GM18951 (cell line): ENCODE measurements around the gene PRKG1.

Experiments
- POLR2A ChIP-seq: IDR thresholded peaks from 4 replicates; pipeline ENCODE4 v1.6.1; 2011; ENCODE audit warnings: mild to moderate bottlenecking; ENCODE audit not compliant: insufficient read length, insufficient read depth; ENCODE audit errors: extremely low read depth
- in situ Hi-C: fragments of 300-500 bp; cut with MboI; formaldehyde crosslinking; loops from one replicate; pipeline ENCODE4 v1.12.0; 2022; ENCODE audit warnings: low sequenced_read_pairs, mixed read lengths, inconsistent platforms; ENCODE audit not compliant: unreplicated experiment

The PRKG1 gene

DNA sequence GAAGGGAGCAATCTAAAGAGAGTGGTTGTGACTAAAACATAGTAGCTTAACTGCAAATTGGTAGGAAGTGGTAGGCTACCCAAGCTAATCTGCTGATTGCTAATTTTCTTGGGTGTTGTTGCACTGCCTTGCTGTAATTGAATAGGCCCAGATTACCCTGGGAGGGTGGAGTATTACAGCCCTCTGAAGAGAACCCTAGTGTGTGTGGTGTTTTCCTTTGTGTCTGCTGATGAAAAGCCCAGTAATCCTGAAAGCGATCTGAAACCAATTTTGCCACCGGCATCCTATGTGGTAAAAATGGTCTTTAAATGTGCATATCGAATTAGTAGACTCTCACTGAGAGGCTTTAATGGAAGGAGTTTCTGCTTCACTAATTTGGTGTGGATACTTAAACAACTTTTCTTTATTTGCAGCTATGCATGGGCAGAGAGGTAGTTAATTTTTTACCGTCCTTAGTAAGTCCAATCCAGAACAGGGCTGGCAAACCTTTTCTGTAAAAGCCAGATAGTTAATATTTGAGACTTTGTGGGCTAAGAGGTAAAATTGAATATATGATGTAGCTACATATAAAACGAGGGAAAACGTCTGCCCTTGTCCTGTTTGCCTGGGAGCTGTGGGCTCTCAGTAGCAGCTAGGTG lies 532.7 kb downstream of the PRKG1 start:
- in situ Hi-C loops: no loop called here
- TF ChIP-seq POLR2A: no peak

DNA sequence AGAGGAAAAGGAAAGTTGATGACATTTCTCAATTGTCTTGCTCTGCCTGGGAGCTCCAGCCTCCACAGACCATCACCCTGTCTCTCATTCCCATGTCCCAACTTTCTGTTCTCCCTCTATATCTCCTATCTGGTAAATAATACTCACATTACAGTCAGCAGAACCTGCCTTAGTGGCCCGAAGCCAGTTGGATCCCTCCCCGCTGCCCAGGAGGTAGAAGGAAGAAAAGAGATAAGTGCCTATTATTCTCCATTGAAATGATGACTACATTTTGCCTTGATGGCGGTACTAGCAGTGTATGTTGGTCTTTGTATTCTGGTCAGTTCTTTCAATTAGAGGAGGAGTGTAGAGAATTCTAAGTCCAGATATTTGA lies 533.2 kb downstream of the PRKG1 start:
- TF ChIP-seq POLR2A: no peak
- in situ Hi-C loops: no loop called here

DNA sequence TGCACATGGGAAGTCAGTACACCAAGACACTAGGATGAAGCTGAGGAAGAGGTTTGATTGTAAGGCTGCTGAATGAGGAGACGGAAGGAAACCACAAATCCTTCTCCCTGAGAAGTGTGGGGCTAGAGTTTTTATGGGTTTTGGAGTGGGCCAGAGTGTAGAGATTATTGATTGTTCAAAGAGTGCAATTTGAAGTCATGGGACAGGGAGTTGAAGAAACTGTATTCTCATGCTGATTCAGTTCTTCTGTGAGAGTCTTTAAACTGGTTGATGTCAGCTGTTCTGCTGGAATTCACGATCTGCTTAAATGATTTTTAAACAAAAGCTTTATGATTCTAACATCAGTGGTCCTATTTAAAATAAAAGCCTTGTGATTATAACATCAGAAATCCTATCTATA lies 533.9 kb downstream of the PRKG1 start:
- TF ChIP-seq POLR2A: no peak
- in situ Hi-C loops: no loop called here

DNA sequence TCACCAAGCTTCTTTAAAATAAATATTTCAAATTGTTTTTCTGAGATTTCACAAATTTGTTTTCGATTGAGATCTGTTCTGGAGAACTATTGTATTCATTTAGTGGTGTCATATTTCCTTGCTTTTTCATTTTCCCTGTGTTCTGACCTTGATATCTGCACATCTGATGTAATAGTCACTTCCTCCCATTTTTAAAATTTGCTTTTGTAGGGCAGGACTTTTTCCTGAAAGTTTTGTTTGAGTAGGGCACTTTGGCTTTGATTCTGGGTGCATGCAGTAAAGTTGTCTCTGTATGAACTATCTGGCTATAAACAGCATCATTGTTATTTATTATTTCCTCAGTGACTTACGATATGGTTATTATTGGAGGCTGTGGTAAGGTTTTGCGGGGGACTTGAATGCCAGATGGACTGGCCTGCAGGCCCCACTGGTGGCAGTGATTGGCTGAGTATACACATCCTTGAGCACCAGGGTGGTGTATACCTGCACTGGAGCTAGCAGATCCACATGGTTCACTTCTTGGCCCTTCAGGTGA lies 541.5 kb downstream of the PRKG1 start:
- in situ Hi-C loops: no loop called here
- TF ChIP-seq POLR2A: no peak

DNA sequence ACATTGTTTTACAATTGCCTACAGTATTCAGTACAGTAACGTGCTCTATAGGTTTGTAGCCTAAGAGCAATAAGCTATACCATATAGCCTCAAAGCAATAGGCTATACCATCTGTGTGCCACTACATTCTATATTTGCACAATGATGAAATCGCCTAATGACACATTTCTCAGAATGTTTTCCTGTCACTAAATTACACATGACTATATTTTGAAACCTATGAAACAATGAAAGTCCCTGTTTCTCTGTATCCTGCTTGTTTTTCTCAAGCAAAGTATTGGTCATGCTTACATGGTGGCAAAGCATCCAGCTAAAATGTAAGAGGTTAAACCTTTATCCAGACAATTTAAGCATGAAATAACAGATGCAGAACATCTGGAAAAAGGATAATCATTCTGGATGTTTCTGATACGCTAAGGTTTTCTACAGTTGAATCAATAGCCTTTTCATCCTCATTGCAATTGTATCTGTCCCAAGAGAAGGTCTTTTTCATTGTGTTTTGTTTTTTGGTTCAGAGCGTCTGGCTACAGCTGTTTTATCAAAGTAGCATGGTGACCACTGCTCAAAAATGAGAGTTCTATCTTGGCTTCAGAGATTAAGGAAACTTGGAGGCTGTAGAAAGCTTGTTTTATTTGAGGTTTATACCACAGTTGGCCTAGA lies 543.4 kb downstream of the PRKG1 start:
- no peak for TF ChIP-seq POLR2A
- in situ Hi-C loops: no loop called here

DNA sequence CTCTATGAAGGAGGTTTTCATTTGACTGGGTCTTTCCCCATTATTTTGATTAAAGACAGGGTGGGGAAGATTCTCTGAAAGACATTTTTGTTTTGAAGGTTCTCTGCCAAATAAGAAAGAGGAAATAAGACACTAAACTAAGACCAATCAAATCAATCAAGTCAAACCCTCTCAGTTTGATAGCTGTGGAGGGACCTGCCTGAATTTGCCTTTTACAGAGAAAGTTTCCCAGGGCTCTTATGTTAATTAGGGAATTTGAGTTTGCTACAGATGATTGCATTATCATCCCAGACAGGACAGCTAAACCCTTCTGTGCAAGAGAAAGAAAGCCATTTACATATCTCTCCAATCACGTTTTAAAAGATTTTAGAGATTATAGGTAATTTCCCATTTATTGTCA lies 545.1 kb downstream of the PRKG1 start:
- in situ Hi-C loops: no loop called here
- TF ChIP-seq POLR2A: no peak

DNA sequence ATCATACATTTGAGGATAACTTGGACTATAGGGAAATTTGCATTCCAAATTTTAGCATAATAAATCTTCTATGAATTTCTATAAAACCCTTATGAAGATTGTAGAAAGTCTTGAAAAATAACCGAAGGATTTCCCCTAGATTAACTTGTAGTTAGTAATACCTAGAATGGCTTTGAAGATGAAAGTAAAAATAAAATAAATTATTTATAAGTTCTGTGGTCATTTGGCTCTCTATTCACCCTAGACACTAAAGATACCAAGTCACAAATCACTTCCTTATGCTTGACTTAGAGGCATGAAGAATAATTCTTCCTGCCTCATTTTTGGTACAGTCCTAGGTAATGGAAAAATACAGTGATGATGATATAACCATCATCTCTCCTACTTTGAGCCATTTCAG lies 545.8 kb downstream of the PRKG1 start:
- no peak for TF ChIP-seq POLR2A
- in situ Hi-C loops: no loop called here

DNA sequence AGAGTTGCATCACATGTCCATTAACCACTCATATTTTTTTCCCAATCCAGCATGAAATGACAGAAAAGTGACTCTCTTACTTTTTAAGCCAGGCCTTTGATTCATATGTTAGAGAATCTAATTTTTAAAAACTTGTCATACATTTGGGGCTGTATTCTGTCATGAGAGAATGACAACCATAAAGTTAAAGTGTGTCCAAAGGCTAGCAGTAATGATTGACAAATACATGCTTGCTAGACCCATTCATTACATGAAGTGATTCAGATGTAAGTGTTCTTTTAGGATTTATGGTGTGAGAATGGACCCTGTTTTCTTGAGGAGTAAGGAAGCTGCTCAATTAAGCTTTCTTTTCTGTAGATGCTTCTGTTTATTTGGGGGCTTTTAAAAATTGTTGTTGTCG lies 549.7 kb downstream of the PRKG1 start:
- TF ChIP-seq POLR2A: no peak
- in situ Hi-C loops: no loop called here

DNA sequence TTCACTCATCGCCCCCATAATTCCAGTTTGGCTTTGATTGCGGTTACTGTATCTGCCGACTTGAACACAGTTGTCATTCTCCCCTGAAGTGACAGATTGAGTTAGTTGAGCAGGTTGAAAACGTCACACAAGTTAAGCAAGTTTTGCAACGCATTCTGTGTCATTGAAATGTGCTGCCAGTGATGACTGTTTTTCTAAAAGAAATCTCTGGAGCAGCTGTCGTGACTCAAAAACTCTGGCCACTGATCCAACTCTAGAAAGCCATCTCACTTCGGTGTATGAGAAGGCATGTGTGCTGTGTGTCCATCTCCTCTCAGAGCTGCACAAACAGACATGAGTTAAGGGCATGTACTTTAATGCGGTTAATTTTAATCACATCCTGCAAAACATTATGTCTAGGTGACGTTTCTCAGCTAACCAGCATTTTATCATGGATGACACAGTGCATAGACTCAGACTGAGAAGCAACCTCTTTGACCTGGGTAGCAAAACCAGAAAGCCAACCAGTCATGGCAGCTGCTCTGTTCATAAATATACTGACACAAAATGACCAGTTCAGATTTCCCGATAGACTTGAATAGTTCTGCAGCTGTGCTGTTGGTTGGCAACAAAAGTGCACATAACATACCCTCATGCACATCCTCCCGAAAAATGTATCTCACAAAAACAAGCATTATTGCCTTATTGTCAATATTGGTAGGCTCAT lies 555.8 kb downstream of the PRKG1 start:
- TF ChIP-seq POLR2A: no peak
- in situ Hi-C loops: no loop called here

DNA sequence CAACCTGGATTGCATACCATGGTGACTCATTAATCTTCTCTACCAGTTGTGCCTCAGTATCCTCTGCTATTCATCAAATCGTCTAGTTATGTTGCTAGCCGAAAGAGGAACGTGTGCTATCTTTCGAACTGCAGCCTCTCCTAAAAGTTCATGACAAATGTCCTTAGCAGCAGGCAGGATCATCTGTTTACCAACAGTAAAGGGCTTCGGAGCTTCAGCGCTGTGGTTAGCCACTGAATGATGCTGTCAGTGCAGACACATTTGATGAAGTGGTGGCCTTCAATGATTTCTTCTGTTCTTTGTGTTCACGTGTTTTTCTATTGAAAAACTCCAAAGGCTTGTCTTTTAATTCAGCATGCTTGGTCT lies 556.3 kb downstream of the PRKG1 start:
- in situ Hi-C loops: no loop called here
- no peak for TF ChIP-seq POLR2A

DNA sequence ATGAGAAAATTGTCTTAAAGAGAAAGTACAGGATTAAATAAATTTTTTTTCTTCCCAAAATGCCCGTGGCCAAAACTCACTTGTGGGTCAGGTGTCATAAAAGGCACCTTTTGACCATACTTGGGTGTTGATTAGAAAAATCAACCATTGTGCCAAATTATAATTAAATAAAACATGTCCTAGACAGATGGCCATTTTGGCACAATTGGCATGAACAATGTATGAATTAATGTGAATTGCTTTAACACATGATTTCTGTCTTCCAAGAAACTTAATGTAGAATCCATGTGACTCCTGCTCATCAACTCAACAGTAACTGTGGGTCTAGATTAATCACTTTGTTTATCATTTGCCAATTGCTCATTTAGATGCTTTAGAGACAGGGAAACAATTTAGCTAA lies 561.1 kb downstream of the PRKG1 start:
- in situ Hi-C loops: no loop called here

DNA sequence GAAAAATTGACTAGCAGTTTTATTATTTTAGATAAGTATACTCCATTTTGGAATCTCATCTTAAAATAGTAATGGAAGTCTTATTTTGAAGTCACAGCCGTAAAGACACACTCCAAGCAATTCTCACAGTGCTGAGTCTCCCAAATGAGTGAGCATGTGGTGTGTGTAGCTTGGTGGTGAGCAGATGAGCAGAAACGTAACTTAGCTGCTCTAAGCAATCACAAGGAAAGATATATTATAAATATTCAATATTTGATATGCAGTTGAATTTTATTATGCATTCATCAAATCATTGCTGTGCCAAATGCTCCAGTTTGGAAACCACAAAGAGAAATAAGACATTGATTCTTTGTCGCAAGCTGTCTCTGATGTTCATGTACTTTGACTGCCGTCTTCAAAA lies 563.9 kb downstream of the PRKG1 start:
- no peak for TF ChIP-seq POLR2A
- in situ Hi-C loops: no loop called here

More for the DNA sequence above, 561.1 kb downstream of the PRKG1 start:
- no peak for TF ChIP-seq POLR2A

DNA sequence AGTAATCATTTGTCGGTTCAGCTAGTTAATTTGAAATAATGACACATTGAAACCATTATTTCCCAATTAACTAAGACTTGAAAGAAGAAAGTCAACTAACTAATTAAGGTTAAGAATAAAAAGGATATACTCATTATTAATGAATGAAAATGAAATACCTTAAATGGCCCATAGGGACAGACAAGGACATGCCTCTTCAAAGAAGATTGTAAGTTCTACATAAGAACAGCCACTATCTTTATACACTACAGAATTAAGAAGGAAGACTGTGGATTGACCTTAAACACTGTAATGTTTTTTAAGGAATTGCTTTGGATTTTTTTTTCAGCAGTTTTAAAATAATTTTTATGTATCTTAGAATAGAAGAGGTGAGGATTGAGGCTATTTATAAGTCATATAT lies 564.5 kb downstream of the PRKG1 start:
- in situ Hi-C loops: no loop called here
- no peak for TF ChIP-seq POLR2A
